ENCODE measurements around the gene CLDND1.
A peak's percentile ranks its signal among the peaks of the same experiment; 100 is the strongest.

Gene CLDND1

DNA sequence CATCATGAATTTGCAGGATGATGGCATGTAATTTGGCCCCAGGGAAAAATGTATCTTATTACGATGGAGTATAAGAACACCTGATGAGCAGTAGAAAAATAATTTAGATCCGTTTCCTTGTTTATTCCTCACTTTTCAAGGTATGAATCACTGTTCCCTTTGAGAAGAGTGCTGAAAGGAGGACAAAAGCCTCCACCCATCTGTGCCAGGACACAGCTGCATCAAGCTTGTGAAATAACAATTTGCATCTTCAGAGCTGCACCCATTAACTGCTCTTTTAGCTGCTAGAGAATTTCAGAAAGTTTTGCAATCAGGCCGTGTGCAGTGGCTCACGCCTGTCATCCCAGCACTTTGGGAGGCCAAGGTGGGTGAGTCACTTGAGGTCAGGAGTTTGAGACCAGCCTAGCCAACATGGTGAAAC, 9.6 kb downstream of the CLDND1 start:
- DNase-seq = peak; percentile 46

DNA sequence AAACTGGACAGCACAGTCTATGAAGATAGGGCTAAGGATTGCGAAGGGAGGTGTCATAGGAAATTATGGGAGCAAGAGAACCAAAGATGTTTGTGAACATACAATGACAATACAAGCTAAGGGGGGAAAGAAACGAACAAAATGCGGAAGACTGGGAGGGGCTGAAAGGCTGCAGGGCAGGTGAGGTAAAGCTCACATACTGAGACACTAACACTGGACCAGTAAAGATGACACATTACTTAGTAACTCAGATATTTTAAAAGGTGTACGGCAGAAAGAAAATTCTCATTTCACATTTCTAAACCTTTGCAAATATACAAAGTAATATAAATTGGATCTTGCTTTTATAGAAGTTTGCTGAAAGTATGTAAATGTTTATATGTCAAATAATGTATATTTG, 10.1 kb downstream of the CLDND1 start:
- DNase-seq = no peak

DNA sequence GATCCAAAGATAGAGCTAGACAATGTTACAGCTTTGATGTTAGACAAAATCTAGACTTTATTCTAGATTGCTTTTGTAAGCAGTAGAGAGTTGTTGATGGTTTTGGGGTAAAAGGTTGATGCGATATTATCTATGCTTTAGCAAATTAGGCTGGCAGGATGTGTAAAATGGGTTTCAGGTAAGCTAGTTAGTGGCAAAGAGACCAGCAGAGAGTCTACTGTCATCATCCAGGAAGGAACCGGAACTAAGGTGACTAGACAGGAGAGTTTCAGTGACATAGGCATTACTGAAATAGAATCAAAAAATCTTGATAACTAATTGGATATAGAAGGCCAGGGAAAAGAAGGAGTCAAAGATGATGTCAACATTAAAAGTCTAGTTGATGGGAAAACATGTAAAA, 14.1 kb downstream of the CLDND1 start:
- no peak for DNase-seq

DNA sequence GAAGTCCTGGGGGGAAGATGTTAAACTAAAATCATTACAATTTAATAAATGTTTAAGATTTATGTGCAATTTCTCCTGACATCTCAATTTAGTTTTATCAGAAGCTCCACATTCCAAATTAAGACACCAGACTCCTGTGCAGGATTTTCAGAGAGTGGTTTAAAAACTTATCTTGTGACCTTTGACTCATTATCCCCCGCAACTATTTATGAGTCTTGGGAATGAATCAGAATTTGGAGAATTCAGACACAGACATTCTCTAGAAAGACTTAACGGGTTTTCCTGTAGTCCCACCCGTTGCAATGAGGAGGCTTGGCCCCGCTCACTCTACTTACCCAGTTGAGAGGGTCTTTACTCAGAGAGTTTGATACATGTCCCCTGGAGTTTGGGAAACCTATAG, 18.2 kb downstream of the CLDND1 start:
- no peak for DNase-seq

DNA sequence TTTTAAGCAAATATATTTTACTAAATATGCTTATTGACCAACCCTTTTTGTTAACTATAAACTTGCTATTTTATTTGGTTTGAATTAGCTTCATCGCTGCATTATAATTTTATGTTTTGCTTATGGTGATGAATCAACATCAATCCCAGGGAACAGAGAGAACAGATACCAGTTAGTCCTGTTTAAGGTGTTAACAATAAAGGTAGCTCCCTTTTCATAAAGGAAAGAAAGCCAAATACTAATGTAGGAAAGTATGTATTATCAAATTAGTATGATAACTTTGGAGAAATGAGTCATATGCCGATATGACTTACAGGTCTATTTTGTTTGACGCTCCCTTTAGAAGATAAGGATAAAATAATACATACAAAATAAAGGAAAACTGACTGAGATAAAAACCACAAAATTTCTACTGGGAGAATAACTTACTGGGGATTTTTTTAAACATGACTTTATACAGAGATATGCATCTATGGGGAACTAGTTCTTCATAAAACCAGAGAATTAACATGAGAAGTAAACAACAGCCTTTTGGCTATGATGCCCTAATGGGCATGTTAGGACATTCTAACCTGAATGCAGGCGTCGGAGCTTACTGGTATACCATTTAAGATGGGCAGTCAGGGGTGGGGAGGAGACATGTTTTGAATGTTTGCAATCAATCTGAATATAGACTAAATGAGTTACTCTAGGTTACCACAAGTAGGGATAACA, 20.7 kb downstream of the CLDND1 start:
- DNase-seq = no peak

DNA sequence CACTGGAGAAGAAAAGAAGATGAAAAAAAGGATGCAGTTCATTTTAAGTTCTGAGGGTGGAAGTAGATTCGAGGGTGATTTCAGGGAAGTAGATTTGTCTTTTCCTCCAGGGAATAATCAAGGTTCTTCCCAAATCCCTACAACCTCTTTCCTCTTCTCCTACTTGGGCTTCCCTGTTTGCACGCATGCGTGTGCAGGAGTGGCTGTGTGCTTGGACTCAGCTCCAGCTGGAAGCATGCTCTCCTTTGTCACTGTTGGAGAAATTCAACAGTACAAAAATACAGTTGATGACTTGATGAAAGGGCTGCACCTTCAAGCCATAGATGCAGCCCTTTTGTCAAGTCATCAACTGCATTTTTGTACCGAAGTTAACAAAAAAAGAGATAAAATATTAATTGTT, 21.4 kb downstream of the CLDND1 start:
- peak; percentile 3 for DNase-seq

DNA sequence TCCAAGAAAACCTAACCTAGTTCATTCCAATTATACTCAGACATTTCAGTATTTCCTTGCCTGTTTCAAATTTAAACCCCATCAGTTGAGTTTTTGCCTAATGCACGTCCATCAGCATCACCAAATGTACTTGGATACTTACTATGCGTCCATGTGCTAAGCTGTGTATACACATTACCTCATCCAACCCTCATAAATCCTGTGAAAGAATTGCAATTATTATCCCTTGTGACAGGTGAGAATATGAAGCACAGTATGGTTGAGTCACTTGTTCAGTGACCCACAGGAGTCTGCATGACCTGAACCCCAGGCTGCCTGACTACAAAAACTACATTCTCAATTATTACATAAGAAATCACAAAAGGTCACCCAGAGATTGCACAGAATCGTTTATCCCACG, 22.7 kb downstream of the CLDND1 start:
- DNase-seq = peak; percentile 86

DNA sequence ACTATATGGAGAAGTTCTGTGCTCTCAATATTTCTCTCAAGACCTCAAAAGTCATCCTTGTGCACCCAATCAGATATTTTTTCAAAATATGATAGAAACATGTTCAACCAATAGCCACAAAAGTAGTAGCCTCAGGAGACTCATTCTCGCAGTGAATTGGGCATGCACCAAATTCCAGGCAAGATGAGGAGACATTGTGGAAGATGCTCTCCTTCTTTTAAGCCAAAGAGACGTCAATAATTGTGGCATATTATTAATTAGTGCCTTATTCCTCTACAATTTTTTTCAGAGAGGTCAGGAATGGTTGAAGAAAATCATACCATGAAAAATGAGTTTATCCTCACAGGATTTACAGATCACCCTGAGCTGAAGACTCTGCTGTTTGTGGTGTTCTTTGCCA, 25.3 kb downstream of the CLDND1 start, which contains the start of gene OR5K2:
Gene OR5K2 (plus strand): TSS at position 301 of the 400 bp plus-strand sequence. CDS start 0 bp downstream, at position 301.
- no peak for DNase-seq

DNA sequence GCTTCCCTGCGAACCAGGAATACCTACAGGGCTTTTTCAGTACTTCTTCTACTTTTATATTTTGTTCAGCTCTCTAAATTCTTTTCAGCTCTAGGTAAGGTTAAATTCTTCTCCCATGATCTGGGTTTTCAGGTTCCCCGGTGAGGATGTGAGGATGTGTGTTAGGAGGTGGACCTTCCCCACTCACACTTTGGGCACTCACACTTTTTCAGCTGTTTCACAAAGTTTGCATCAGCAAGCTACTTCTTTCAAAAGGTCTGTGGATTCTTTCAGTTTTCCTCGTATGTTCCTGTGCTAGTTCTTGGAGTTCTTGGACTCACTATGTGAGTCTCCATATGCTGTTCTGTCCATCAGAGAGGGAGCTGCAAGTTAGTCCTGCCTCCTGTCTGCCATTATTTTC, 39.1 kb downstream of the CLDND1 start:
- no peak for DNase-seq

DNA sequence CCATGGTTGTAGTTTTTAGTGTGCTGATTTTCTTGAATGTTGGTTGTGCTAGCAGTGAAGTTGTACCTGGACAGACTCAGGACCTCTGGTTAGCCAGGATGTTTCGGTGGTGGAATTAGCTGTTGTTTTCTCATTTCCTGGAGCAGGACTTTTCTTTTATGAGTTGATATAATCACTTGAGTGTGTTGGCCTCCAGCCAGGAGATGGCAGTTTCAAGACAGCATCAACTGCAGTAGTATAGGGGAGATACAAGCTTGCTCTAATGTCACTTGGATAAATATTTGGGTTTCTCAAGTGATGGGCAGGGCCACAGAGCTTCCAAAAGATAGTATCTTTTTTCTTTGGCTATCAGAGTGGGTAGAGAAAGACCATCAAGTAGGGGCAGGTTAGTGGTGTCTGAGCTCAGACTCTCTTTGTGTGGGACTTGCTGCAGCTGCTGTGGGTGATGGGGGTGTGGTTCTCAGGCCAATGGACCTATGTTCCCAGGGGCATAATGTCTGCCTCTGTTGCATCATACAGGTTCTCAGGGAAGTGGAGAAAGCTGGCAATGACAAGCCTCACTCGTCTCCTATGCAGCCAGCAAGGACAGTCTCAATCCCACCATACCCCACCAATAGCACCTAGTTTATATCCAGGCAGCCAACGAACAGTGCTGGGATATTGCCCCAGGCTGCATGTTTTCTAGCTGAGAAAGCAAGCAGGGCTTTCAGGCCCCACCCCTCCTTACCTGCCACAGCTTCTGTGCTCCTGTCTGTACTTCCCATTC, 39.8 kb downstream of the CLDND1 start:
- peak; percentile 17 for DNase-seq
